Endothelial cell of umbilical vein (primary cell): ENCODE data around the gene CERS6. TPM values are rescaled to one million over a fixed set of nuclear protein-coding genes. Genes with fewer than 3 reads are reported as not detected.

Experiments
- BruUV-seq: library from RNA; stranded (reverse); fragments of 400-500 nt; replicated peaks from 2 replicates; lab custom pipeline; 2021; lab: Mats Ljungman, UMichigan
- CTCF ChIA-PET: fragments of 300-600, 350-600 bp; sonication (Branson Sonifier 250); formaldehyde crosslinking; loops from one replicate; lab custom pipeline; 2021; ENCODE audit warnings: antibody characterized with exemption, inconsistent platforms; lab: Charles Lee
- POLR2A ChIA-PET: fragments of 300-600, 350-600 bp; sonication (Branson Sonifier 250); formaldehyde crosslinking; loops from one replicate; lab custom pipeline; 2021; ENCODE audit warnings: antibody characterized with exemption, inconsistent platforms; lab: Charles Lee
- DNase-seq: peaks from one replicate; pipeline ENCODE4 v3.0.0-alpha.2; 2011; ENCODE audit warnings: low read depth, low spot score
- FAIRE-seq: peaks from 2 replicates; lab custom pipeline; 2011; peaks lifted over from hg19 to GRCh38; lab: Jason Lieb, UNC
- H2AFZ ChIP-seq: 2 replicates; pipeline ENCODE4 v1.6.0; 2012; ENCODE audit warnings: low read depth, low read length, control low read depth, inconsistent platforms
- H3K27ac ChIP-seq: 2 replicates; pipeline ENCODE4 v1.5.1; 2011; ENCODE audit warnings: low read depth, mild to moderate bottlenecking, control low read depth, low read length, moderate library complexity; ENCODE audit not compliant: insufficient read depth
- H3K27me3 ChIP-seq, 2 experiments: 2 replicates each; pipeline versions ENCODE4 v1.6.0 to v1.6.1; 2011; ENCODE audit warnings: low read length in 2 of 2, mixed read lengths in 1 of 2; ENCODE audit not compliant: control insufficient read depth in 2 of 2, insufficient read depth in 2 of 2
- H3K36me3 ChIP-seq, 2 experiments: 2 replicates in 1 of 2; 3 replicates in 1 of 2; pipeline ENCODE4 v1.5.1; 2011; ENCODE audit warnings: low read length in 2 of 2, mild to moderate bottlenecking in 1 of 2, moderate library complexity in 1 of 2; ENCODE audit not compliant: control insufficient read depth in 2 of 2, insufficient read depth in 2 of 2; ENCODE audit errors: extremely low read depth in 1 of 2
- H3K4me1 ChIP-seq: 3 replicates; pipeline ENCODE4 v1.5.1; 2011; ENCODE audit warnings: mild to moderate bottlenecking, low read length; ENCODE audit not compliant: control insufficient read depth, insufficient read depth; ENCODE audit errors: extremely low read depth
- H3K4me2 ChIP-seq: 2 replicates; pipeline ENCODE4 v1.6.1; 2011; ENCODE audit warnings: low read length, control low read depth, mixed read lengths; ENCODE audit not compliant: insufficient read depth
- H3K4me3 ChIP-seq, 3 experiments: fragments of 200-600 bp in 1 of 3; sonication (generic), shearing (Covaris generic) in 1 of 3; replicated peaks in 1 of 3; 2 replicates each; pipeline ENCODE4 v1.5.1; 2011 to 2016; ENCODE audit warnings: control low read depth in 3 of 3, low read length in 3 of 3, mild to moderate bottlenecking in 2 of 3, inconsistent platforms in 1 of 3, low read depth in 1 of 3, moderate library complexity in 1 of 3; ENCODE audit not compliant: insufficient read depth in 1 of 3
- H3K79me2 ChIP-seq: 2 replicates; pipeline ENCODE4 v1.6.0; 2012; ENCODE audit warnings: low read length, inconsistent platforms; ENCODE audit not compliant: control insufficient read depth, insufficient read depth
- H3K9ac ChIP-seq: replicated peaks from 2 replicates; pipeline ENCODE3; 2011; ENCODE audit warnings: low read length, control low read depth; ENCODE audit not compliant: insufficient read depth; ENCODE audit errors: extremely low read depth
- H3K9me1 ChIP-seq: replicated peaks from 3 replicates; pipeline ENCODE4 v1.6.0; 2011; ENCODE audit warnings: mild to moderate bottlenecking, low read length; ENCODE audit not compliant: control insufficient read depth, insufficient read depth; ENCODE audit errors: extremely low read depth
- H3K9me3 ChIP-seq: replicated peaks from 2 replicates; pipeline ENCODE4 v1.5.1; 2012; ENCODE audit warnings: low read length, inconsistent platforms; ENCODE audit not compliant: control insufficient read depth, insufficient read depth
- H4K20me1 ChIP-seq: replicated peaks from 2 replicates; pipeline ENCODE3; 2011; ENCODE audit warnings: mild to moderate bottlenecking, low read length; ENCODE audit not compliant: control insufficient read depth, insufficient read depth; ENCODE audit errors: extremely low read depth
- EZH2 ChIP-seq: IDR thresholded peaks from 2 replicates; pipeline ENCODE4 v1.6.1; 2012; ENCODE audit warnings: borderline replicate concordance, low read depth, mild to moderate bottlenecking, moderate library complexity, low read length, inconsistent platforms; ENCODE audit not compliant: severe bottlenecking
- FOS ChIP-seq: IDR thresholded peaks from 2 replicates; pipeline ENCODE4 v1.6.1; 2011; ENCODE audit warnings: mild to moderate bottlenecking, low read length, moderate library complexity, borderline replicate concordance; ENCODE audit not compliant: insufficient read depth
- GATA2 ChIP-seq: IDR thresholded peaks from 2 replicates; pipeline ENCODE4 v1.7.0; 2011; ENCODE audit warnings: low read depth, mild to moderate bottlenecking, moderate library complexity, mixed read lengths, low read length; ENCODE audit not compliant: insufficient read length, insufficient read depth
- JUN ChIP-seq: IDR thresholded peaks from 2 replicates; pipeline ENCODE4 v1.6.1; 2011; ENCODE audit warnings: borderline replicate concordance, low read depth; ENCODE audit not compliant: insufficient read length, insufficient read depth
- MAX ChIP-seq: IDR thresholded peaks from 2 replicates; pipeline ENCODE4 v1.6.1; 2011; ENCODE audit not compliant: insufficient read depth, insufficient read length
- MYC ChIP-seq: IDR thresholded peaks from one replicate; pipeline ENCODE4 v1.6.1; 2011; ENCODE audit warnings: mild to moderate bottlenecking, low read depth, low read length
- POLR2A ChIP-seq: IDR thresholded peaks from 2 replicates; pipeline ENCODE4 v1.6.1; 2012; ENCODE audit warnings: low read depth, mild to moderate bottlenecking, control low read depth, low read length
- POLR2AphosphoS5 ChIP-seq: IDR thresholded peaks from 2 replicates; pipeline ENCODE4 v1.6.1; 2012; ENCODE audit warnings: low read depth, mild to moderate bottlenecking, control low read depth, low read length, moderate library complexity; ENCODE audit not compliant: insufficient read depth
- dilution Hi-C: fragments of 300-500 bp; cut with MboI; formaldehyde crosslinking; loops from one replicate; pipeline ENCODE4 v1.15.0; 2019; ENCODE audit warnings: low sequenced_read_pairs; ENCODE audit not compliant: extremely low pct_ligation_motif_present
- intact Hi-C: fragments of 100-400 bp; cut with micrococcal nuclease; formaldehyde crosslinking; loops from one replicate; pipeline ENCODE4 v1.10.0; 2022
- polyA plus RNA-seq, 4 experiments: library from polyadenylated mRNA; depleted of rRNA in 3 of 4; stranded (reverse) in 3 of 4; unstranded in 1 of 4; fragments of >200 nt; gene quantifications; 2 replicates each; pipeline versions ENCODE4 v1.2.1 to v1.2.3, GENCODE V29; 2011 to 2012; ENCODE audit warnings: missing spikeins in 1 of 4
- total RNA-seq: library from RNA; stranded (reverse); gene quantifications from 2 replicates; pipeline ENCODE4 v1.2.3, GENCODE V29; 2021
- TF ChIP-seq, protein P1 (sequence below), 2 donors: IDR thresholded peaks; 1 replicate in 1 of 2; 2 replicates in 1 of 2; pipeline ENCODE4 v1.5.1; 2011; ENCODE audit warnings: low read length in 2 of 2, mild to moderate bottlenecking in 2 of 2, moderate library complexity in 2 of 2, control low read depth in 1 of 2, inconsistent platforms in 1 of 2, low read depth in 1 of 2; ENCODE audit not compliant: insufficient read depth in 1 of 2; ENCODE audit errors: extremely low read depth in 1 of 2

CERS6 gene
- total and polyA plus RNA-seq, 2 donors (not counting 3 experiments of a cell fraction or from before 2014, with no cell fraction given) = 2.7 to 11.7 TPM

DNA sequence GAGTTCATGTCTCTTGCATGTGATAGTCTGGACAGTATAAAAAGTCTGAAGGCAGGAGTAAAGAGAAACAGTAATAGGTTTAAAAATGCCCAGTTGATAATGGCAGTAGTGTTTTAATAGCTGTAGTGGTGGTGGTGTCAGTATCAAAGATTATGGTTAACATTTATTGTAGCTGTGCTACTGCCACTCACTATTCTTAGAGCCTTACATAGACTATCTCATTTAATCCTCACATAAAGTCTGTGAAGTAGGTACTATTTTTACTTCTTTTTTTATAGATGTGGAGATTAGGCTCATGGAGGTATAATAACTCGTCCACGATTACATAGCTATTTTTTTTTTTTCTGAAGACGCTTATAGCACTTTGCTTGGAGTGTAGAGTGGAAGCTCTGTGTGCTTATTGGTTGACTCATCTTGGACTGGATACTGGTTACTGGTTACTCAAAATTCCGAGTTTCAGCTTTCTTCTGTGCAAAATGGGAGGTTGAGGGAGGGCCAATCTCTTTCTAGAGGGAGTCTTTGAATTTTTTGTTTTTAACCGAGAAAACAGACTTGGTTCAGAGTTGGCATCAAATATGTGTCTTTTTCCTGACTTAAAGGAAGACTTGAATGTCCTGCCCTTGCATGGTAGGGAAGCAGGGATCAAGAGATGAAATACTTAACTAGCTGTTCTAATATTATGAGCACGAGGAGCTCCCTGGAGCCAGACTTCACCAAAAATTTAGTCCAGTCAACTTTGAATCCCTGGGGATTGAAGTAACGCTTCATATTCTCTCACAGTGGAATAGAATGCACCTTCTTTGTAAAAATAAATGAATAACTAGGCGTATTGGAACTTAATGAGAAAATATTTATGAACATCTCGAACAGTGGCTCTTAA lies 27.1 kb downstream of the CERS6 start:
- ChIA-PET CTCF (interaction anchor here (1.7 to 1.9 kb wide), 2 partner anchors 12 to 204 kb away, joined by 7 read pairs; no protein-coding TSS in a partner anchor), POLR2A (no interaction called here)
- Histone ChIP-seq H3K4me2 (no peak overlapping the region), H3K9me3 (no peaks in the 10 kb centered on the region), H3K27me3 (no peaks in the 10 kb centered on the region), H3K27ac (no peak overlapping the region), H4K20me1 (peaks cover 2% of the 10 kb centered on the region), H3K9me1 (no peaks in the 10 kb centered on the region), H3K9ac (no peak overlapping the region), H3K4me3 (no peak overlapping the region), H3K4me1 (no peaks in the 10 kb centered on the region), H2AFZ (no peak overlapping the region), H3K79me2 (no peaks in the 10 kb centered on the region), H3K36me3 (no peaks in the 10 kb centered on the region)
- no peak for DNase-seq
- no peak for FAIRE-seq
- TF ChIP-seq MYC (no peak), EZH2 (no peak), POLR2A (no peak), FOS (no peak), JUN (no peak), MAX (no peak), GATA2 (no peak), POLR2AphosphoS5 (no peak)
- TF ChIP-seq, protein P1, sequence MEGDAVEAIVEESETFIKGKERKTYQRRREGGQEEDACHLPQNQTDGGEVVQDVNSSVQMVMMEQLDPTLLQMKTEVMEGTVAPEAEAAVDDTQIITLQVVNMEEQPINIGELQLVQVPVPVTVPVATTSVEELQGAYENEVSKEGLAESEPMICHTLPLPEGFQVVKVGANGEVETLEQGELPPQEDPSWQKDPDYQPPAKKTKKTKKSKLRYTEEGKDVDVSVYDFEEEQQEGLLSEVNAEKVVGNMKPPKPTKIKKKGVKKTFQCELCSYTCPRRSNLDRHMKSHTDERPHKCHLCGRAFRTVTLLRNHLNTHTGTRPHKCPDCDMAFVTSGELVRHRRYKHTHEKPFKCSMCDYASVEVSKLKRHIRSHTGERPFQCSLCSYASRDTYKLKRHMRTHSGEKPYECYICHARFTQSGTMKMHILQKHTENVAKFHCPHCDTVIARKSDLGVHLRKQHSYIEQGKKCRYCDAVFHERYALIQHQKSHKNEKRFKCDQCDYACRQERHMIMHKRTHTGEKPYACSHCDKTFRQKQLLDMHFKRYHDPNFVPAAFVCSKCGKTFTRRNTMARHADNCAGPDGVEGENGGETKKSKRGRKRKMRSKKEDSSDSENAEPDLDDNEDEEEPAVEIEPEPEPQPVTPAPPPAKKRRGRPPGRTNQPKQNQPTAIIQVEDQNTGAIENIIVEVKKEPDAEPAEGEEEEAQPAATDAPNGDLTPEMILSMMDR (IDR thresholded peaks at IDR 0.05; ENCODE audit: extremely low read depth in 1 of 2, insufficient read depth in 1 of 2, low read depth in 1 of 2, low read length in 2 of 2) = no peak
- intact Hi-C loops = no loop called here
- dilution Hi-C loops = no loop called here
- no TSS peak for BruUV-seq
